ENCODE measurements around the gene CLDN6. TPM values are rescaled to one million over a fixed set of nuclear protein-coding genes. Genes with fewer than 3 reads are reported as not detected.
A peak's percentile ranks its signal among the peaks of the same experiment; 100 is the strongest.

CLDN6 gene
- total and polyA plus RNA-seq, 9 of the 15 experiments (the other 6 are each of a cell fraction or from before 2014, with no cell fraction given): 0.22 to 0.75 (median 0.38) TPM; not detected in 3

DNA sequence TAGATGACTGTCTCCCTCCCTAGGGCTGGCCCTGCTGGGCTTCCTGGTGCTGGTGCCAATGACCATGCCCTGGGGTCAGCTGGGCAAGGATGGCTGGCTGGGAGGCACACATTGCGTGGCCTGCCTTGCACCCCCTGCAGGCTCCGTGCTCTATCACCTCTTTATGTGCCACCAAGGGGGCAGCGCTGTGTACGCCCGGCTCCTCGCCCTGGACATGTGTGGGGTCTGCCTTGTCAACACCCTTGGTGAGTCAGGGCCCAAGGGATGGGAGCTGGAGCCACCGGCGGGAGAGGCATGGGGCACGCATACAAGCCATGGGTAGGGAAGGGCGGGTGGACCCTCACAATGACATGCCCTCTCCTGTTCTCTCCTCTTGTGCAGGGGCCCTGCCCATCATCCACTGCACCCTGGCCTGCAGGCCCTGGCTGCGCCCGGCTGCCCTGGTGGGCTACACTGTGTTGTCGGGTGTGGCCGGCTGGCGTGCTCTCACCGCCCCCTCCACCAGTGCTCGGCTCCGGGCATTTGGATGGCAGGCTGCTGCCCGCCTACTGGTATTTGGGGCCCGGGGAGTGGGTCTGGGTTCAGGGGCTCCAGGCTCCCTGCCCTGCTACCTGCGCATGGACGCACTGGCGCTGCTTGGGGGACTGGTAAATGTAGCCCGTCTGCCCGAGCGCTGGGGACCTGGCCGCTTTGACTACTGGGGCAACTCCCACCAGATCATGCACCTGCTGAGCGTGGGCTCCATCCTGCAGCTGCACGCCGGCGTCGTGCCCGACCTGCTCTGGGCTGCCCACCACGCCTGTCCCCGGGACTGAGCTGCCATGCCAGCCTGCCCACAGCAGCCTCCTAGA is 46.6 kb downstream of the CLDN6 start (continued):
- TF ChIP-seq FOXA1 (IDR thresholded peaks at IDR 0.05; ENCODE audit: borderline replicate concordance) (no peak), NR4A1 (CRISPR knock-in tag; IDR thresholded peaks at IDR 0.05) (no peak), NR4A1 (tag; IDR thresholded peaks at IDR 0.05) (no peak), MCM3 (IDR thresholded peaks at IDR 0.05) (no peak), RBM22 (IDR thresholded peaks at IDR 0.05; ENCODE audit: low read depth, low read length, poor library complexity, severe bottlenecking) (peak; percentile 91), PML (IDR thresholded peaks at IDR 0.05; ENCODE audit: low read length) (no peak), POLR2G (IDR thresholded peaks at IDR 0.05; ENCODE audit: low read depth, low read length) (peak; percentile 87), POLR2A (conservative IDR thresholded peaks at IDR 0.05) (peak; percentile 11), TAF9B (IDR thresholded peaks at IDR 0.05; ENCODE audit: partially characterized antibody) (no peak), SRSF9 (IDR thresholded peaks at IDR 0.05; ENCODE audit: borderline replicate concordance, low read depth, low read length) (no peak), CCNT2 (IDR thresholded peaks at IDR 0.05; ENCODE audit: borderline replicate concordance, extremely low read depth, insufficient read length, low read depth, low read length) (peak; percentile 14), SUPT5H (IDR thresholded peaks at IDR 0.05) (peak; percentile 9; the same call in 1 of the 2 replicates), FIP1L1 (IDR thresholded peaks at IDR 0.05; ENCODE audit: low read depth, low read length, poor library complexity, severe bottlenecking) (peak; percentile 67), ZNF316 (IDR thresholded peaks at IDR 0.05) (no peak), SRSF1 (IDR thresholded peaks at IDR 0.05; ENCODE audit: low read depth, low read length) (no peak), FUS (optimal IDR thresholded peaks at IDR 0.05; ENCODE audit: low read depth, low read length) (peak; percentile 12), DDX20 (tag; IDR thresholded peaks at IDR 0.05; ENCODE audit: low read depth) (no peak), HMGN3 (IDR thresholded peaks at IDR 0.05; ENCODE audit: borderline replicate concordance, extremely low read depth, insufficient read length, low read depth, low read length) (peak; percentile 69), SLC30A9 (CRISPR knock-in tag; IDR thresholded peaks at IDR 0.05) (no peak), NCOR1 (IDR thresholded peaks at IDR 0.05) (no peak)
- TF ChIP-seq, protein P1, sequence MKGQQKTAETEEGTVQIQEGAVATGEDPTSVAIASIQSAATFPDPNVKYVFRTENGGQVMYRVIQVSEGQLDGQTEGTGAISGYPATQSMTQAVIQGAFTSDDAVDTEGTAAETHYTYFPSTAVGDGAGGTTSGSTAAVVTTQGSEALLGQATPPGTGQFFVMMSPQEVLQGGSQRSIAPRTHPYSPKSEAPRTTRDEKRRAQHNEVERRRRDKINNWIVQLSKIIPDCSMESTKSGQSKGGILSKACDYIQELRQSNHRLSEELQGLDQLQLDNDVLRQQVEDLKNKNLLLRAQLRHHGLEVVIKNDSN (CRISPR knock-in tag; IDR thresholded peaks at IDR 0.05): peak; percentile 1; the same call in 1 of the 2 replicates
- TF ChIP-seq, protein P2, sequence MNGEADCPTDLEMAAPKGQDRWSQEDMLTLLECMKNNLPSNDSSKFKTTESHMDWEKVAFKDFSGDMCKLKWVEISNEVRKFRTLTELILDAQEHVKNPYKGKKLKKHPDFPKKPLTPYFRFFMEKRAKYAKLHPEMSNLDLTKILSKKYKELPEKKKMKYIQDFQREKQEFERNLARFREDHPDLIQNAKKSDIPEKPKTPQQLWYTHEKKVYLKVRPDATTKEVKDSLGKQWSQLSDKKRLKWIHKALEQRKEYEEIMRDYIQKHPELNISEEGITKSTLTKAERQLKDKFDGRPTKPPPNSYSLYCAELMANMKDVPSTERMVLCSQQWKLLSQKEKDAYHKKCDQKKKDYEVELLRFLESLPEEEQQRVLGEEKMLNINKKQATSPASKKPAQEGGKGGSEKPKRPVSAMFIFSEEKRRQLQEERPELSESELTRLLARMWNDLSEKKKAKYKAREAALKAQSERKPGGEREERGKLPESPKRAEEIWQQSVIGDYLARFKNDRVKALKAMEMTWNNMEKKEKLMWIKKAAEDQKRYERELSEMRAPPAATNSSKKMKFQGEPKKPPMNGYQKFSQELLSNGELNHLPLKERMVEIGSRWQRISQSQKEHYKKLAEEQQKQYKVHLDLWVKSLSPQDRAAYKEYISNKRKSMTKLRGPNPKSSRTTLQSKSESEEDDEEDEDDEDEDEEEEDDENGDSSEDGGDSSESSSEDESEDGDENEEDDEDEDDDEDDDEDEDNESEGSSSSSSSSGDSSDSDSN (IDR thresholded peaks at IDR 0.05; ENCODE audit: borderline replicate concordance in 1 of 2, low read depth in 2 of 2, low read length in 2 of 2): no peak
- TF ChIP-seq, protein P3, sequence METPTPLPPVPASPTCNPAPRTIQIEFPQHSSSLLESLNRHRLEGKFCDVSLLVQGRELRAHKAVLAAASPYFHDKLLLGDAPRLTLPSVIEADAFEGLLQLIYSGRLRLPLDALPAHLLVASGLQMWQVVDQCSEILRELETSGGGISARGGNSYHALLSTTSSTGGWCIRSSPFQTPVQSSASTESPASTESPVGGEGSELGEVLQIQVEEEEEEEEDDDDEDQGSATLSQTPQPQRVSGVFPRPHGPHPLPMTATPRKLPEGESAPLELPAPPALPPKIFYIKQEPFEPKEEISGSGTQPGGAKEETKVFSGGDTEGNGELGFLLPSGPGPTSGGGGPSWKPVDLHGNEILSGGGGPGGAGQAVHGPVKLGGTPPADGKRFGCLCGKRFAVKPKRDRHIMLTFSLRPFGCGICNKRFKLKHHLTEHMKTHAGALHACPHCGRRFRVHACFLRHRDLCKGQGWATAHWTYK (CRISPR knock-in tag; IDR thresholded peaks at IDR 0.05): no peak
- TF ChIP-seq, protein P4, sequence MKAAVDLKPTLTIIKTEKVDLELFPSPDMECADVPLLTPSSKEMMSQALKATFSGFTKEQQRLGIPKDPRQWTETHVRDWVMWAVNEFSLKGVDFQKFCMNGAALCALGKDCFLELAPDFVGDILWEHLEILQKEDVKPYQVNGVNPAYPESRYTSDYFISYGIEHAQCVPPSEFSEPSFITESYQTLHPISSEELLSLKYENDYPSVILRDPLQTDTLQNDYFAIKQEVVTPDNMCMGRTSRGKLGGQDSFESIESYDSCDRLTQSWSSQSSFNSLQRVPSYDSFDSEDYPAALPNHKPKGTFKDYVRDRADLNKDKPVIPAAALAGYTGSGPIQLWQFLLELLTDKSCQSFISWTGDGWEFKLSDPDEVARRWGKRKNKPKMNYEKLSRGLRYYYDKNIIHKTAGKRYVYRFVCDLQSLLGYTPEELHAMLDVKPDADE (conservative IDR thresholded peaks at IDR 0.05; ENCODE audit: control insufficient read depth, low read depth, low read length): 0 out of 2 replicates have a peak, but pooled peaks have one; percentile 10

All from K562 (cell line).